ENCODE measurements around the gene MCC. TPM values are rescaled to one million over a fixed set of nuclear protein-coding genes. Genes with fewer than 3 reads are reported as not detected.

MCC gene
- total RNA-seq, 1 donor from 2014 or later: 46.1 TPM

DNA sequence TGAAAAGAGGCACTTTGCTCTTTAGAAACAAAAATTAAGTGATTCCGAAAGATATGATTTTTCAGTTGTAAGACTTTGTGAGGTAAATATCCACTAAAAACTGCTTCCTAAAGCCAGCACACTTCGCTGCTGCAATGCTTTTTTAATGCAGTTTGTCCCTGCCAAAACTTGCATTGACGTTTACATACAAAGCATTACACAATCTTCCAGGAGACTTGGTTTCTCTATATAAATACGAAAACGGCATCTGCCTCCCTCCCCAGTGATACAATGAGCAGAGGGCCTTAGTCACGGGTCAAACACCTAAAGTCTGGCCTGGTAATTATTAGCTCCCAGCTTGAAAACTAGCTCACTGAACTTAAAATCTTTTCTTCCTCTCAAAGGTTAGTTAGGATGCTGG lies 224.2 kb downstream of the MCC start:
- Mint-ChIP-seq H3K4me3 (ENCODE audit: unreplicated experiment) (no peak overlapping the region), H3K36me3 (ENCODE audit: unreplicated experiment) (no peaks in the 10 kb centered on the region), H3K9me3 (ENCODE audit: unreplicated experiment) (peaks cover 3% of the 10 kb centered on the region), H3K27me3 (ENCODE audit: unreplicated experiment) (no peaks in the 10 kb centered on the region), H3K27ac (ENCODE audit: unreplicated experiment) (peak overlapping the region; percentile 50), H3K4me1 (ENCODE audit: low read depth, unreplicated experiment) (peaks cover 30% of the 10 kb centered on the region)
- DNase-seq: no peak
- no peak for TF ChIP-seq CTCF (IDR thresholded peaks at IDR 0.05; ENCODE audit: partially characterized antibody, unreplicated experiment)

DNA sequence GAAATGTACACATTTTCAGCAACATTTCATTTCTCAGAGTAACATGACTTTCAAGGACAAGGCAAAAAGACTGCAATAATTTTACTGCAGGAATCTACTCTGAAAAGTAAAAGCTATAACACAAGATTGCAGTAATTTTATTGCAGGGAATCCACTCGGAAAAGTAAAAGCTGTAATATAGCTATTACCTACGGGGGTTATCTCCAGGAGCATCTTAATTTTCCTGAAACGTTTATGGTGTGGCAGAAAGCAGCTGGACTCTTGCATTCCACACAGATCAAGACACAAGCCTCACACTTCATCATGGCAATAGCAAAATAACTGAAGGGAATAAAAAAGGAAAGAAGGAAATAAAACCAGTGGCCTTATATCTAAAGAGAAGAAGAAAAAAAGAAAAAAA lies 224.7 kb downstream of the MCC start:
- no peak overlapping the region for H3K27ac Mint-ChIP-seq (ENCODE audit: unreplicated experiment)
- no peak for DNase-seq
- no peak overlapping the region for H3K4me3 Mint-ChIP-seq (ENCODE audit: unreplicated experiment)
- H3K9me3 Mint-ChIP-seq (ENCODE audit: unreplicated experiment): peaks cover 3% of the 10 kb centered on the region
- H3K4me1 Mint-ChIP-seq (ENCODE audit: low read depth, unreplicated experiment): peaks cover 29% of the 10 kb centered on the region
- no peaks in the 10 kb centered on the region for H3K27me3 Mint-ChIP-seq (ENCODE audit: unreplicated experiment)
- no peak for TF ChIP-seq CTCF (IDR thresholded peaks at IDR 0.05; ENCODE audit: partially characterized antibody, unreplicated experiment)
- no peaks in the 10 kb centered on the region for H3K36me3 Mint-ChIP-seq (ENCODE audit: unreplicated experiment)

DNA sequence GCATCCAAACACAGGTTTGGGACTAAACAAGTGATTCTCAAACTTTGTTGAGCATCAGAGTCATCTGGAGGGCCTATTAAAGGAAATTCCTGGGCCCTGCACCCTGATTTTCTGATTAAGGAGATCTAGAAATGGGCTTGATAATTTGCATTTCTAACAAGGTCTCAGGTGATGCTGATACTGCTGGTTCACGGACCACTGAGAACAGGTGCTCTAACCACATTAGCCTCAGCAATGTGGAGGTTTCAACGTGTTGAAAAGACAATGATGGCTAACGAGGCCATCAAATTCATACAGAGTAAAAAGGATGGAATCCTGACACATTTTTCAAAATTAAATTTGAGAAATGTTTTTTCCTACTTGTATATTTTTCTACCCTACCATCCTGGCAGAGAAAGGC lies 225.6 kb downstream of the MCC start:
- peaks cover 2% of the 10 kb centered on the region for H3K27me3 Mint-ChIP-seq (ENCODE audit: unreplicated experiment)
- H3K9me3 Mint-ChIP-seq (ENCODE audit: unreplicated experiment): peaks cover 6% of the 10 kb centered on the region
- no peak for TF ChIP-seq CTCF (IDR thresholded peaks at IDR 0.05; ENCODE audit: partially characterized antibody, unreplicated experiment)
- H3K27ac Mint-ChIP-seq (ENCODE audit: unreplicated experiment): no peak overlapping the region
- H3K4me1 Mint-ChIP-seq (ENCODE audit: low read depth, unreplicated experiment): peaks cover 30% of the 10 kb centered on the region
- DNase-seq: no peak
- no peaks in the 10 kb centered on the region for H3K36me3 Mint-ChIP-seq (ENCODE audit: unreplicated experiment)
- H3K4me3 Mint-ChIP-seq (ENCODE audit: unreplicated experiment): no peak overlapping the region

- Mint-ChIP-seq H3K27me3 (ENCODE audit: unreplicated experiment) (peaks cover 8% of the 10 kb centered on the region), H3K9me3 (ENCODE audit: unreplicated experiment) (peaks cover 6% of the 10 kb centered on the region), H3K4me3 (ENCODE audit: unreplicated experiment) (no peak overlapping the region), H3K27ac (ENCODE audit: unreplicated experiment) (no peak overlapping the region), H3K4me1 (ENCODE audit: low read depth, unreplicated experiment) (peaks cover 15% of the 10 kb centered on the region), H3K36me3 (ENCODE audit: unreplicated experiment) (no peaks in the 10 kb centered on the region)
- DNase-seq: no peak
- no peak for TF ChIP-seq CTCF (IDR thresholded peaks at IDR 0.05; ENCODE audit: partially characterized antibody, unreplicated experiment)
Observed at GRCh38 chr5:113259034-113259433, 229.2 kb downstream of the MCC start.

GRCh38 chr5:113257545-113257944 lies 230.7 kb downstream of the MCC start:
- Mint-ChIP-seq H3K4me1 (ENCODE audit: low read depth, unreplicated experiment) (peaks cover 14% of the 10 kb centered on the region), H3K27me3 (ENCODE audit: unreplicated experiment) (peaks cover 8% of the 10 kb centered on the region), H3K4me3 (ENCODE audit: unreplicated experiment) (peak overlapping the region; percentile 31), H3K36me3 (ENCODE audit: unreplicated experiment) (no peaks in the 10 kb centered on the region), H3K9me3 (ENCODE audit: unreplicated experiment) (peaks cover 7% of the 10 kb centered on the region), H3K27ac (ENCODE audit: unreplicated experiment) (peak overlapping the region; percentile 82)
- DNase-seq: peak; percentile 17
- TF ChIP-seq CTCF (IDR thresholded peaks at IDR 0.05; ENCODE audit: partially characterized antibody, unreplicated experiment): no peak
